Smooth muscle cell (in vitro differentiated cells): ENCODE results near the gene KIT. TPM values are rescaled to one million over a fixed set of nuclear protein-coding genes. Genes with fewer than 3 reads are reported as not detected.
A peak's percentile ranks its signal among the peaks of the same experiment; 100 is the strongest.

ENCODE experiments used
- DNase-seq: peaks from one replicate; lab custom pipeline; 2025; ENCODE audit not compliant: unreplicated experiment; lab: John Stamatoyannopoulos, UW
- H2AFZ ChIP-seq: fragments of 200-600 bp; sonication (generic); 2 replicates; pipeline ENCODE4 v1.6.0; 2016; ENCODE audit warnings: antibody characterized with exemption, low read depth, mild to moderate bottlenecking
- H3F3A ChIP-seq: fragments of 200-600 bp; sonication (generic); 2 replicates; pipeline ENCODE4 v1.6.0; 2017; ENCODE audit warnings: antibody characterized with exemption, low read depth
- H3K27ac ChIP-seq: fragments of 200-600 bp; sonication (generic); 2 replicates; pipeline ENCODE4 v1.5.1; 2016; ENCODE audit warnings: low read depth, mild to moderate bottlenecking
- H3K27me3 ChIP-seq: fragments of 200-600 bp; sonication (generic); 2 replicates; pipeline ENCODE4 v1.6.1; 2016; ENCODE audit warnings: low read depth, mild to moderate bottlenecking
- H3K36me3 ChIP-seq: fragments of 200-600 bp; sonication (generic); 2 replicates; pipeline ENCODE4 v1.5.1; 2016; ENCODE audit warnings: low read depth
- H3K4me1 ChIP-seq: fragments of 200-600 bp; sonication (generic); 2 replicates; pipeline ENCODE4 v1.5.1; 2016; ENCODE audit warnings: low read depth
- H3K4me2 ChIP-seq: fragments of 200-600 bp; sonication (generic); 2 replicates; pipeline ENCODE4 v1.6.0; 2016; ENCODE audit warnings: mild to moderate bottlenecking
- H3K4me3 ChIP-seq: fragments of 200-600 bp; sonication (generic); 2 replicates; pipeline ENCODE4 v1.5.1; 2016; ENCODE audit warnings: mild to moderate bottlenecking
- H3K79me2 ChIP-seq: fragments of 200-600 bp; sonication (generic); 2 replicates; pipeline ENCODE4 v1.6.0; 2016; ENCODE audit warnings: low read depth, mild to moderate bottlenecking
- H3K9ac ChIP-seq: fragments of 200-600 bp; sonication (generic); 2 replicates; pipeline ENCODE4 v1.6.0; 2016; ENCODE audit warnings: low read depth
- H3K9me3 ChIP-seq: fragments of 200-600 bp; sonication (generic); replicated peaks from 2 replicates; pipeline ENCODE4 v1.5.1; 2016; ENCODE audit warnings: low read depth
- H4K20me1 ChIP-seq: fragments of 200-600 bp; sonication (generic); 2 replicates; pipeline ENCODE4 v1.6.0; 2016; ENCODE audit warnings: low read depth
- WGBS: methylation state at CpG from one replicate; pipeline ENCODE4 v1.1.7; 2016; ENCODE audit warnings: low lambda C conversion rate; 5-methylcytosine and 5-hydroxymethylcytosine counted together
- polyA plus RNA-seq: library from polyadenylated mRNA; unstranded; fragments of >200 nt; fragmentation: Nextera tagmentation; extraction: Ambion mirVana; gene quantifications from 2 replicates; pipeline ENCODE4 v1.2.1, GENCODE V29; 2016
- total RNA-seq: library from RNA; depleted of rRNA; stranded (reverse); fragments of >200 nt; gene quantifications from 2 replicates; pipeline ENCODE4 v1.2.3, GENCODE V29; 2014
- TF ChIP-seq, protein P1 (sequence below): fragments of 200-600 bp; sonication (generic); IDR thresholded peaks from 2 replicates; pipeline ENCODE4 v1.5.1; 2017; ENCODE audit warnings: borderline replicate concordance, mild to moderate bottlenecking, antibody characterized with exemption; ENCODE audit not compliant: insufficient read depth, poor library complexity, severe bottlenecking

KIT gene
- total and polyA plus RNA-seq, 2 experiments from 2014 or later: 3.2 to 7.0 TPM

DNA sequence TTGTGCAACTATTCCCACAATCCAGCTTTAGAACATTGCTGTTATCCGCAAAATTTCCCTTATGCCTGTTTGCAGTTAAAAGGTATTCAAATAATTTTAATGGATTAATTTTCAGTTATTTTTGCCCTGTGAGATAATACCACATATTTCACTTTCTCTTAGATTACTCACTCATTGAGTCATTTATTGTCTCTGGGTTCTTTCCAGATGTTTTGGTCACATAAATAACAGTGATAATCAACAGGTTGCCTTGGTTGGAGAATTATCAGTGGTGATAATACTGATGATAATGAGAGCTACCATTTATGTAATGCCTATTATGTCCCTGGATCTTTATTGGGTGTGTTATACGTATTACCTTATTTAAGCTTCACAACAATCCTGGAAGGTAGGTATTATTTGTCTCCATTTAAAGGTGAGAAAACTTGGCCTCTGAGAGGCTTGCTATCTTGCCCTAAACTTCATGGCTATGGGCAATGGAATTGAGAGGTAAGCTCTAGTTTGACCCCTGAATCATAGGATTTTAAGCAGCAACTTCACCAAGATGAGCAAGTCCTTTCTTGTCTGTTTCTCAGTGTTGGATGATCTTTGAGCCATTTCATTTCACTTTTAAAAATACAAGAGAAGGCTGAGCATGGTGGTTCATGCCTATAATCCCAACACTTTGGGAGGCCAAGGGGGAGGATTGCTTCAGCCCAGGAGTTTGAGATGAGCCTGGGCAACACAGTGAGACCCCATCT lies 87.4 kb downstream of the KIT start:
- H3K79me2 ChIP-seq: no peaks in the 10 kb centered on the region
- no peak overlapping the region for H3K4me3 ChIP-seq
- H3F3A ChIP-seq: no peaks in the 10 kb centered on the region
- H4K20me1 ChIP-seq: no peaks in the 10 kb centered on the region
- no peak overlapping the region for H2AFZ ChIP-seq
- H3K27me3 ChIP-seq: no peaks in the 10 kb centered on the region
- H3K4me2 ChIP-seq: peak overlapping the region; percentile 53
- H3K27ac ChIP-seq: peak overlapping the region; percentile 85
- TF ChIP-seq, protein P1, sequence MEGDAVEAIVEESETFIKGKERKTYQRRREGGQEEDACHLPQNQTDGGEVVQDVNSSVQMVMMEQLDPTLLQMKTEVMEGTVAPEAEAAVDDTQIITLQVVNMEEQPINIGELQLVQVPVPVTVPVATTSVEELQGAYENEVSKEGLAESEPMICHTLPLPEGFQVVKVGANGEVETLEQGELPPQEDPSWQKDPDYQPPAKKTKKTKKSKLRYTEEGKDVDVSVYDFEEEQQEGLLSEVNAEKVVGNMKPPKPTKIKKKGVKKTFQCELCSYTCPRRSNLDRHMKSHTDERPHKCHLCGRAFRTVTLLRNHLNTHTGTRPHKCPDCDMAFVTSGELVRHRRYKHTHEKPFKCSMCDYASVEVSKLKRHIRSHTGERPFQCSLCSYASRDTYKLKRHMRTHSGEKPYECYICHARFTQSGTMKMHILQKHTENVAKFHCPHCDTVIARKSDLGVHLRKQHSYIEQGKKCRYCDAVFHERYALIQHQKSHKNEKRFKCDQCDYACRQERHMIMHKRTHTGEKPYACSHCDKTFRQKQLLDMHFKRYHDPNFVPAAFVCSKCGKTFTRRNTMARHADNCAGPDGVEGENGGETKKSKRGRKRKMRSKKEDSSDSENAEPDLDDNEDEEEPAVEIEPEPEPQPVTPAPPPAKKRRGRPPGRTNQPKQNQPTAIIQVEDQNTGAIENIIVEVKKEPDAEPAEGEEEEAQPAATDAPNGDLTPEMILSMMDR: no peak
- H3K9me3 ChIP-seq: no peaks in the 10 kb centered on the region
- no peaks in the 10 kb centered on the region for H3K4me1 ChIP-seq
- peak overlapping the region; percentile 53 for H3K9ac ChIP-seq
- no peak for DNase-seq
- no peaks in the 10 kb centered on the region for H3K36me3 ChIP-seq
- WGBS: 95% methylated on average over 2 of the region's 2 CpGs

DNA sequence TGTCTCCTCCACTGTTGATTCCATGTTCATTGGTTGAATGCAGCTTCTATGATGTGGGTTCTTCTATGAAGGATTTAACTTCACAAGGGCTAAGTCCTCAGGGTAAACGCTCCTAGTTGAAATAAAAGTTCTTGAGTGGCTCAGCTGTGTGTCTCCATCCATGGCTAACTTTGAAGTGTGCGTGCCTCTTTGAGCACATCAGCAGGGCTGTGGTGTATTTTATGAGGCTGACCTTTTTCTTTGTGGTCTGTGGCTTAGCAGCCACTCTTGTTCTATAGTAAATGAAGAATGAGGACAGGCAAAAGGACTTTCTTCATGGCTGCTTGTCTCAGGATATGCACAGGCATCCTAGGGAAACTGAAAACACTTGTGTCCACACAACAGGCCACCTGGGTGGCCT lies 88.5 kb downstream of the KIT start:
- DNase-seq: no peak
- Histone ChIP-seq H4K20me1 (no peaks in the 10 kb centered on the region), H3K27ac (peak overlapping the region; percentile 85), H3K4me3 (no peak overlapping the region), H2AFZ (no peak overlapping the region), H3K79me2 (no peaks in the 10 kb centered on the region), H3K27me3 (no peaks in the 10 kb centered on the region), H3K4me1 (no peaks in the 10 kb centered on the region), H3F3A (no peaks in the 10 kb centered on the region), H3K9ac (peak overlapping the region; percentile 51), H3K4me2 (peak overlapping the region; percentile 53), H3K9me3 (no peaks in the 10 kb centered on the region), H3K36me3 (no peaks in the 10 kb centered on the region)
- TF ChIP-seq, protein P1: no peak
- WGBS: 26% methylated on average over 2 of the region's 2 CpGs

DNA sequence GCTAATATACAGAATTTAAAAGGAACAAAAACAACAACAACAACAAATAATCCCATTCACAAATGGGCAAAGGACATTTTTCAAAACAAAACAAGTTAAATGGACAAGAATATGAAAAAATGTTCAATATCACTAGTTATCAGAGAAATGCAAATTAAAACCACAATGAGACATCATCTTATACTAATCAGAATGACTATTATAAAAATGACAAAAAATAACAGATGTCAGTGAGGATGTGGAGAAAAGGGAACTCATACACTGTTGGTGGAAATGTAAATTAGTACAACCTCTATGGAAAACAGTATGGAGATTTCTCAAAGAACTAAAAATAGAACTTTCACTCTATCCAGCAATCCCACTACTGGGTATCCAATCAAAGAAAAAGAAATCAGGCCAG lies 92.6 kb downstream of the KIT start:
- no peaks in the 10 kb centered on the region for H3K36me3 ChIP-seq
- no peak for DNase-seq
- no peak overlapping the region for H3K9ac ChIP-seq
- H3K4me1 ChIP-seq: no peaks in the 10 kb centered on the region
- TF ChIP-seq, protein P1: no peak
- no peaks in the 10 kb centered on the region for H3K79me2 ChIP-seq
- H3F3A ChIP-seq: no peaks in the 10 kb centered on the region
- H2AFZ ChIP-seq: no peak overlapping the region
- no peak overlapping the region for H3K4me2 ChIP-seq
- no peak overlapping the region for H3K27ac ChIP-seq
- H3K27me3 ChIP-seq: no peaks in the 10 kb centered on the region
- no peak overlapping the region for H3K4me3 ChIP-seq
- H4K20me1 ChIP-seq: no peaks in the 10 kb centered on the region
- H3K9me3 ChIP-seq: no peaks in the 10 kb centered on the region

DNA sequence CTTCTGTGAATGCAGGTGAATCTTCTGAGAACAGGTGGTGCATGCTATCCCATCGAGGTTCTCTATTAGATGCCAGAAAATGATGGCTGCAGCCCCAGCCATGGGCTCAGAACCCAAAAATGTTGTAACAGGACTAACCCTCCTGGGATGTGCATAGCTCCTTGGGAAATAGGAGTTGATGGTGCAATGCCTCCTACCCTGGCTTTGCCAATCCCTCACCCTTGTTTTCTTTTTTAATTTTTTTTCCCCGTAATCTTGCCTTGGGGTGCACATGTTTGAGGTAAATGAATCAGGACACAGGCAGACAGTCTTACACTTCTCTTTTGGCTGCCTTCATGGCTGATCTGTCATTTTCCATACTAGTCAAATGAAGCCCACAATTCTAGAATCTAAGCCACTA lies 96.6 kb downstream of the KIT start:
- no peaks in the 10 kb centered on the region for H3K9me3 ChIP-seq
- no peak overlapping the region for H3K27ac ChIP-seq
- H3K9ac ChIP-seq: no peak overlapping the region
- H3K36me3 ChIP-seq: no peaks in the 10 kb centered on the region
- no peaks in the 10 kb centered on the region for H4K20me1 ChIP-seq
- H3F3A ChIP-seq: no peaks in the 10 kb centered on the region
- no peak for DNase-seq
- no peak overlapping the region for H3K4me3 ChIP-seq
- H3K27me3 ChIP-seq: no peaks in the 10 kb centered on the region
- 86% methylated on average over 2 of the region's 2 CpGs for WGBS
- H3K79me2 ChIP-seq: no peaks in the 10 kb centered on the region
- no peaks in the 10 kb centered on the region for H3K4me1 ChIP-seq
- no peak overlapping the region for H2AFZ ChIP-seq
- no peak overlapping the region for H3K4me2 ChIP-seq
- TF ChIP-seq, protein P1: no peak
